ENCODE measurements around the gene GPATCH11. TPM values are rescaled to one million over a fixed set of nuclear protein-coding genes. Genes with fewer than 3 reads are reported as not detected.

The GPATCH11 gene
- total RNA-seq, 2 donors from 2014 or later, result 5.6 to 9.0 TPM

GRCh38 chr2:37104178-37104577 is 19.9 kb downstream of the GPATCH11 start:
- Histone ChIP-seq H3K27me3 (replicated peaks; ENCODE audit: insufficient read depth) (no peaks in the 10 kb centered on the region), H3K9me3 (no peaks in the 10 kb centered on the region), H3K4me1 (ENCODE audit: control insufficient read depth in 1 of 2, low read depth in 2 of 2) (peaks cover 3 to 9% of the 10 kb centered on the region in 2 donors), H3K4me3 (no peak overlapping the region), H3K36me3 (peaks cover 32% of the 10 kb centered on the region), H3K27ac (peak overlapping the region; percentile 31 to 54)
- ATAC-seq (ENCODE audit: insufficient number of reproducible peaks, low FRiP score, low read depth), result no peak
- TF ChIP-seq, protein P1, sequence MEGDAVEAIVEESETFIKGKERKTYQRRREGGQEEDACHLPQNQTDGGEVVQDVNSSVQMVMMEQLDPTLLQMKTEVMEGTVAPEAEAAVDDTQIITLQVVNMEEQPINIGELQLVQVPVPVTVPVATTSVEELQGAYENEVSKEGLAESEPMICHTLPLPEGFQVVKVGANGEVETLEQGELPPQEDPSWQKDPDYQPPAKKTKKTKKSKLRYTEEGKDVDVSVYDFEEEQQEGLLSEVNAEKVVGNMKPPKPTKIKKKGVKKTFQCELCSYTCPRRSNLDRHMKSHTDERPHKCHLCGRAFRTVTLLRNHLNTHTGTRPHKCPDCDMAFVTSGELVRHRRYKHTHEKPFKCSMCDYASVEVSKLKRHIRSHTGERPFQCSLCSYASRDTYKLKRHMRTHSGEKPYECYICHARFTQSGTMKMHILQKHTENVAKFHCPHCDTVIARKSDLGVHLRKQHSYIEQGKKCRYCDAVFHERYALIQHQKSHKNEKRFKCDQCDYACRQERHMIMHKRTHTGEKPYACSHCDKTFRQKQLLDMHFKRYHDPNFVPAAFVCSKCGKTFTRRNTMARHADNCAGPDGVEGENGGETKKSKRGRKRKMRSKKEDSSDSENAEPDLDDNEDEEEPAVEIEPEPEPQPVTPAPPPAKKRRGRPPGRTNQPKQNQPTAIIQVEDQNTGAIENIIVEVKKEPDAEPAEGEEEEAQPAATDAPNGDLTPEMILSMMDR (IDR thresholded peaks at IDR 0.05), result no peak
- DNase-seq (ENCODE audit: low spot score), result no peak

- Histone ChIP-seq H3K9me3 (no peaks in the 10 kb centered on the region), H3K27me3 (replicated peaks; ENCODE audit: insufficient read depth) (no peaks in the 10 kb centered on the region), H3K4me1 (ENCODE audit: control insufficient read depth in 1 of 2, low read depth in 2 of 2) (peaks cover 3 to 9% of the 10 kb centered on the region in 2 donors), H3K4me3 (no peak overlapping the region), H3K27ac (no peak overlapping the region), H3K36me3 (peaks cover 39% of the 10 kb centered on the region)
- no peak for DNase-seq (ENCODE audit: low spot score)
- ATAC-seq (ENCODE audit: insufficient number of reproducible peaks, low FRiP score, low read depth), result no peak
- TF ChIP-seq, protein P1 (IDR thresholded peaks at IDR 0.05), result no peak
Observed at GRCh38 chr2:37105150-37105549, 20.8 kb downstream of the GPATCH11 start.

GRCh38 chr2:37109523-37109922 is 25.2 kb downstream of the GPATCH11 start:
- no peaks in the 10 kb centered on the region for H3K27me3 ChIP-seq (replicated peaks; ENCODE audit: insufficient read depth)
- H3K9me3 ChIP-seq, result no peaks in the 10 kb centered on the region
- H3K36me3 ChIP-seq, result peaks cover 29% of the 10 kb centered on the region
- peaks cover 0 to under 1% of the 10 kb centered on the region in 2 donors for H3K4me1 ChIP-seq (ENCODE audit: control insufficient read depth in 1 of 2, low read depth in 2 of 2)
- H3K27ac ChIP-seq, result no peak overlapping the region
- TF ChIP-seq, protein P1 (IDR thresholded peaks at IDR 0.05), result no peak
- ATAC-seq (ENCODE audit: insufficient number of reproducible peaks, low FRiP score, low read depth) (no peak), DNase-seq (ENCODE audit: low spot score) (no peak)
- H3K4me3 ChIP-seq, result no peak overlapping the region

DNA sequence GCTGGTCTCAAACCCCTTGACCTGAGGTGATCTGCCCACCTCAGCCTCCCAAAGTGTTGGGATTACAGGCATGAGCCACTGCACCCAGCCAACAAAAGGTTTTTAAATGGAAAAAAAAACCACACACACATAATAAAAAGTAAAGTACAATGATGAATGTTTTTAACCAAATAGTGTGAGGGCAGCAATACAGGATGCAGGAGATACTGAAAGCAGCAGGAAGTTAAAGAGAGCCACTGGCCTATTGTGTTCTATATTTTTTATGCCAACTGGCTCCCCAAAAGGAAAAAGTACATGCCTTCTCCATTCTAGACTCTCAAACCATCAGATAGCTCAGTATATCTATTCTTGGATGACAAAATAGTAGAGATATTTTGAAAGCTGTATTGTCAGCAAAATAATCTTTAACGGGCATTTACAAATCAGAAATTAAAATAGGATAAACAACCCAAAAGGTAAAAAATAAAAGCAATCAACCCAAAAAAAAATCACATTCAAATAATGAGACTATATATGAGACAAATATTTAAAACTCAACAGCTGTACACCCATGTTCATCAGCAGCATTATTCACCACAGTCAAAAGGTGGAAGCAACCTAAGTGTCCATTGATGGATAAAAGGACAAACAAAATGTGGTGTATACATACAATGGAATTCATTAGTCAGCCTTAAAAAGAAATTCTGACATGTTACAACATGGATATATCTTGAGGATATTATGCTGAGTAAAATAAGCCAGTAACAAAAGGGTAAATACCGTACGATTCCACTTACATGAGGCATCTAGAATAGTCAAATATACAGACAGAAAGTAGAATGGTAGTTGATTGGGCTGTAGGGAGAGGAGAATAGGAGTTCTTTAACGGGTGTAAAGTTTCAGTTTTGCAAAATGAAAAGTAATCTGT is 26.2 kb downstream of the GPATCH11 start:
- no peaks in the 10 kb centered on the region for H3K27me3 ChIP-seq (replicated peaks; ENCODE audit: insufficient read depth)
- H3K36me3 ChIP-seq, result peaks cover 28% of the 10 kb centered on the region
- no peak for DNase-seq (ENCODE audit: low spot score)
- H3K4me3 ChIP-seq, result no peak overlapping the region
- no peak for ATAC-seq (ENCODE audit: insufficient number of reproducible peaks, low FRiP score, low read depth)
- H3K4me1 ChIP-seq (ENCODE audit: control insufficient read depth in 1 of 2, low read depth in 2 of 2), result no peaks in the 10 kb centered on the region
- TF ChIP-seq, protein P1 (IDR thresholded peaks at IDR 0.05), result no peak
- H3K9me3 ChIP-seq, result no peaks in the 10 kb centered on the region
- no peak overlapping the region for H3K27ac ChIP-seq

DNA sequence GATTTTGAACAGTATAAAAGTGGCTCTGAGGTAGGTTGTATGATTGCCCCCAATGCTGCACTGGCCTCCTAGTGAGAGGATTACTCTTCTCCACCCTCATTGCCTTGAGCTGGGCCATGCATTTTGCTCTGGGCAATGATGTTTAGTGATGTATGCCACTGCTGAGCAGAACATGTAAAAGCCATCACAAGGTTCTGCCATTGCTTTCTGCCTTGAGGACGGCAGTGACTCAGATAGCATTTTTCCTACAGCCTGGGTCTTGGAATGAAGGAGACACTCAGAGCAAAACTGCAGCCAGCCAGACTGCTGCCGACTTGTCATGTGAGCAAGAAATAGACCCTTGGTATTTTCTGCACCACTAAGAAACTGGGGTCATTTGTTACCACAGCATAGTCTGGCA is 27.6 kb downstream of the GPATCH11 start:
- Histone ChIP-seq H3K4me3 (no peak overlapping the region), H3K9me3 (no peaks in the 10 kb centered on the region), H3K36me3 (peaks cover 29% of the 10 kb centered on the region), H3K4me1 (ENCODE audit: control insufficient read depth in 1 of 2, low read depth in 2 of 2) (no peaks in the 10 kb centered on the region), H3K27me3 (replicated peaks; ENCODE audit: insufficient read depth) (no peaks in the 10 kb centered on the region), H3K27ac (no peak overlapping the region)
- TF ChIP-seq, protein P1 (IDR thresholded peaks at IDR 0.05), result no peak
- no peak for DNase-seq (ENCODE audit: low spot score)
- ATAC-seq (ENCODE audit: insufficient number of reproducible peaks, low FRiP score, low read depth), result no peak
